SW480 (cell line): ENCODE results near the gene CSF3.
A peak's percentile ranks its signal among the peaks of the same experiment; 100 is the strongest.

Source experiments
- DNase-seq: peaks from one replicate; pipeline ENCODE4 v3.0.0-alpha.2; 2016; ENCODE audit warnings: low spot score

Gene CSF3

GRCh38 chr17:40024901-40025300, 9.7 kb downstream of the CSF3 start:
- no peak for DNase-seq

- no peak for DNase-seq
Observed at GRCh38 chr17:40025559-40025958, 10.3 kb downstream of the CSF3 start.

GRCh38 chr17:40025991-40026815, 11.0 kb downstream of the CSF3 start:
- peak; percentile 89 for DNase-seq

DNA sequence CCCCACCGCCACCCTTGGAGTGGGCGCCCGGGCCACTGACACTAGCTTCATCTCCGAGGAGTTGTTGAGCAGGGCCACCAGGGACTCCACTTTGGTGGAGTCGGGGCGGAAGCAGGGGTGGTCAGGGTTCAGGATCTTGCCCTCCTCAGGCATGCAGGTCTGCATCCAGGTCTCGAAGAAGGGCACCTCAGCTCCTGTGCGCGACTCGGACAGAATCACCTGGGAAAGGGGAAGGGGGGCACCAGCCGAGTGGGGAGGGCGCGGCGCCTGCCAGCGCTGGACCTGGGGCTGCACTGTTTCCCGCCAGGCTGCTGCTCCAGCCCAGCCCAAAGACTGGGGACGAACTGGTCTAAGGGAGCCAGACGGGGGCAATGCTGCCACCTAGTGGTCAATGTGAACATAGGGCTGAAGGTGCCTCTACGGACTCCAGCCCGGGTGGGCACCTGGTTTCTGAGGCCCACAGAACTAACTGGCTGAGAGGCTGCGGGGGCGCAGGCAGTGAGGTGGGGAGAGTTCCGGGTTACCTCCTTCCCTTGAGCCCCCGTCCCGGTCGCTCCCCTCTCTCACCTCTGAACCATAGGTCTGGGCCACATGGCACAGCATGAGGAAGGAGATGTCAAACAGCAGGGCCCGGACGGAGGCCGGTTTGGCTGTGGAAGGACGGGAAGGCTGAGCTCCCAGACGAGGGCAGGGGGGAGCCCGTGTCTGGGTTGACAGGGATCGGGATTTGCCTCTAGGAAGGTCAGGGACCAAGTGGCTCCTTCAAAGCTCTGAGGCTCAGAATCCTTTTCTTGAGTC, 11.8 kb downstream of the CSF3 start:
- peak; percentile 72 for DNase-seq

- no peak for DNase-seq
Observed at GRCh38 chr17:40027614-40028012, 12.4 kb downstream of the CSF3 start.

DNA sequence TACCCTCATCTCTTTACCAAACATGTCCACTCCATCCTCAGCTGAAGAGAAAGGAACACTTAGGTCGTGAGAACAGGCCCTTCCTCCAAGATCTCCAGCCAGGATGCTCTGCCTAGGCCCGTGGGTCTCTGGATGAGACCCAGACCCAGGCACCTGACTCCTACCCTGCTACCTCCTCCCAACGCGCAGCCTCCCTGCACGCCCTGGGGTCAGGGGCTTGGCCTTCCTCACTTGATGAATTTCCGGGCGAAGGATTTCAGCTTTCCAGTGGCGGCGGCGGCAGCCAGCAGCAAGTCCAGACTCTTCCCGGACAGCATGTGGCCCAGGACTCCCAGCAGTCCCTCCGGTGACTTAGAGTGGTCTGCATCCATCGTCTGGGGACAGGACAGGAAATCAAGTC, 13.4 kb downstream of the CSF3 start:
- DNase-seq, result no peak

GRCh38 chr17:40031706-40032105, 16.5 kb downstream of the CSF3 start:
- DNase-seq, result no peak

DNA sequence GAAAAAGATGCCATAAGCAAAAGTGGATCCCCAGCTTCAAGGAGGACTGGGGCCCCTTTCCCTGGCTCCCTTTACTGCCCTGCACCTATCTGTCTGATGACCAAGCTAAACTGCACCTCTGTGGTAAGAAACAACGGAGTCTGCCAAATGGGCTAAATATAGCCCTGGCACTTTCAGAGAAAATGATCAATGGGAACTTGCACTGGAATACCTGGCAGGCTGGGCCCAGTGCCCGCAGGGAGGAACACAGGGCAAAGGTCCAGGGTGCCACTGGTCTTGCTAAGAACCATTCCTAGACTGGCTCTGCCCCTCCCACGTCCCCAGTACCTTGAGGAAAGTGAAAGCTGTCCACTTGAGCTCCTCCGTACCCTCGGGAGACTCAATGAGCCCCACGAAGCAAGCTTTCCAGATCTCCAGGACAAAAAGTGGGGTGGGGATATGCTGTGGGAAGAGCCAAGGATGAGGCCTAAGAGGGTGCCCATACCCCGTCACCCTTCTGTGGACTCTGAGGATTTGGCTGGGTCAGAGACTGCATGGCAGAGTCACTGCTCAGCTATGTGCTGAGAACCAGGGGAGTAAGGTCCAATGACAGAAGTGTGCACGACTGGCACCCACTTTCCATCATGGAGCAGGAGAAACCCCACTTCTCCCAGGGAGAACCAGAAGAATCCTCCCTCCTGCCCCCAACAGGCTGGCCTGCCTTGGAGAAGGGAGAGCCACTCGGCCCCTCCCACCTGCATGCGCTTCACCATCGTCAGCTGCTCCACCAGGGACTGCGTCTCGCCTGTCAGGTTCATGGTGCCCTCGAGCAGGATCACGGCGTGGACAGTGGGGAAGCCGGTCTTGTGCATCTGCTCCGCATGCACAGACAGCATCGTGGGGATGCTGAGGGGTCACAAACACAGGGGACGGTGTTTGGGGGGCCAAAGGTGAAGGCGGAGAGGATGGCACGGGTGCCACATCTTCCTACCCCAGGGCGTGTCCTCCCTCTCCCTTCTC, 17.4 kb downstream of the CSF3 start:
- DNase-seq, result no peak

DNA sequence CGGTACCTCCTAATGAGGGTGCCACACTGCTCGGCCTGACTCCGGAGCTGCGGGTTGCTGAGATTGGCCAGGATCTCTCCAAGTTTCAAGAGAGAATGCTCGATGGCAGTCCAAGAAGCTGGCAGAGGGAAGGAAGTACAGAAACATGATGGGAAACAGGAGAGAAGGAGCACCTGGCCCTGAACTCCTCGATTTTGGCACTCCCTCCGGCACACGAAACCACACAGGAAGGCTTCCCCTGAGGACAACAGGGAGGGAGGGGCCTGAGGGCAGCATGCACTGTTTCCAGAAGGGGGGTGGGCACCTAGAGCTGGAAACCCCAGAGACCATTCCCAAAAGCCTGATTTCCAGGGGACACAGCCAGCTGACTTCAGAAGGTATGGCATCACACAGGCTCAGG, 18.1 kb downstream of the CSF3 start:
- no peak for DNase-seq

DNA sequence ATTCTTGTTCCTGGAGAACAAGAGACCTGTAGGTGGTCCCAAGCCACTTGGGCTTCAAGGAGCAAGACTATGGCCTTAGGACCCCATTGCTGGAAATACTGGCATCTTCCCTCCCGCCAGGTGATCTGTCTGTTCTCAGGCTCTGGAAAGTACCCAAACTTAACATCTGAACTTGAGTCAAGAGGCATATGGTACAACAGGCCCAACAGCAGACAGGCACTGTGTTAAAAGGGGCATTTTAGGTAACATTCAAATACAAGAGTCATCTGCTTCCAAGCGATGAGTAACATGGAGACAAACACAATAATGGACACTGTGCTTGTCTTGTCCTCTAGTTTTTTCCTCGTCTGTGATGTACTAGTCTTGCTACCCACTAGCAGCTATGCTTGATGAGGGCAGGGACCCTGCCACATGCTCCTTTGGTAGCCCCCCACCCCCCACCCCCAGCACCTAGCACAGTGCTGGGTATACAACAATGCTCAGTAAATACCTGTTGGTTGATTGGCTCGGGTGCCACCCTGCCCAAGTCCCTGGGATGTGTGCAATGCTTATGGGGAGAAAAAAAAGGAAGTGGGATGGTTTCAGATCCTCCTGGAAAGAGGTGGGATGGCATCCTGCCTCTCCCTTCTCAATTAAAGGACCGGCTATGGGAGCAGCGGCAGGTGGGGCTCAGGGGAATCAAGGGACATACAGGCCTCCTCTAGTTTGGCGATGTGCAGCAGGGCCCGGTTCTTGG, 19.4 kb downstream of the CSF3 start:
- no peak for DNase-seq

GRCh38 chr17:40035162-40035559, 19.9 kb downstream of the CSF3 start:
- no peak for DNase-seq

DNA sequence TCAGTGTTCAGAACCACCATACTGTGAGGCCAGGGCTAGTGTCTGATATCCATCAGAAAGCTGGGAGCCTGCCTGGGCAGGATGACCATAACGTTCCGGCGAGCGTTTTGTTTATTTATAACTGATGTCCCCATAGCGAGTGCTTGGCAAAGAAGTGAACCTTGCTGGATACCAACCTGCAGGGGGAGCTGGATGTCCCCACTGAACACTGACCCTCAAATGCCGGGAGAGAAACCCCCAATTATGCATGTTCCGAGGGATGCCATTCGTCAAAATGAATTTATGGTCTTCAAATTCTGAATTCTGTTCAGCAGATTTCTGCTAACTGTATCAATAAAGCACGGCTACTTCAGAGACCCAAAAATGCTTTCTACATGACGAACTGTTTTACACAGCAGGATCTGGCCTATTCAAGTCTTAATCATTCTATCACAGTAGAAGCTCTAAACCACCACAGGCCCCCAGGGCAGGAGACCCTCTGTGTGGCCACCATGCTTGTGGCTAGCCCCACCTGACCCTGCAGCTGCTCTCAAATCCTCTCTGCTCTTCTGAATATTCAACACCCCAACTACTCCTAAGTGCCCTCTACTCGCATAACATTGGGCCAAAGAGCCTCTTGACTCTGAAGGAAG, 23.8 kb downstream of the CSF3 start:
- peak; percentile 50 for DNase-seq

DNA sequence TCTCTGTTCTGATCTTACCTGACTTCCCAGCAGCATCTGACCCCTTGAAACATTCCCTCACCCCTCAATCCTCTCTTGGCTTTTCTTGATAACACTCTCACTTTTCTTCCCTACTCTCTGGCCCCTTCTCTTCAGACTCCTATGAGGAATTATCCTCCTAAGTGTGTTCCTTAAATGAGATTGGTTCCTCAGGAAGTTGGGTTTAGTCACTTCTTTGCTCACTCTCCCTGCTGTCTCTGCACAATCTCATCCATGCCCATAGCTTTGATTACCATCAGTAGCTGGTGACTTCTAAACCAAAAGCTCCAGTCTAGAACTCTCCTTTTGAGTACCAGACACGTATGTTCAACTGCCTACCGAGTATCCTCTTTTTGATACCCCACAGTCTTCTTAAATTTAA, 26.0 kb downstream of the CSF3 start:
- no peak for DNase-seq

GRCh38 chr17:40056379-40057015, 41.3 kb downstream of the CSF3 start:
- no peak for DNase-seq

GRCh38 chr17:40058186-40058784, 43.0 kb downstream of the CSF3 start:
- no peak for DNase-seq

GRCh38 chr17:40058865-40059264, 43.6 kb downstream of the CSF3 start:
- no peak for DNase-seq

- no peak for DNase-seq
Observed at GRCh38 chr17:40059729-40060475, 44.7 kb downstream of the CSF3 start.

- no peak for DNase-seq
Observed at GRCh38 chr17:40060887-40061608, 45.8 kb downstream of the CSF3 start.

DNA sequence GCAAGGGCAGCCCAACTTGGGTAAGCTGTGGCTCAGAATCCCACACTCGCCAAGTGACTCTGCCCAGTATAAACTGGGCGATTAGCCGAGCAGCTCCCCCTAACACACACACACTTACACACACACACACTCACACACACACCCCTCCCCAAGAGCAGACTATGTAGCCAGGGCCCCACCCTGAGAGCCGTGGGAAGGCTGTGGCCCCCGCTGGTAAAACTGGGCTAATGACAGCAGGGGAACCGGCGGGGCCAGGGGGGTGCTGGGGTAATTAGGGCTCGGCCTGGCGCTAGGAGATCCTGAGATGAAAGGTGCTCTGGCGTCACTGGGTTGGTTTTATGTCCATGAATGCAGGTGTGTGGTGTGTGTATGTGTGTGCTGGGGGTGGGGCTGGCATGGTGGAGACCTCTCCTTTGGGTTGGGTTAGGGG, 46.4 kb downstream of the CSF3 start:
- DNase-seq, result peak; percentile 46
